Testis (tissue), 2 donors: ENCODE data around the gene PRRG3.

ENCODE experiments used
- CTCF ChIP-seq, 3 experiments: fragments of 450-650 bp in 2 of 3; fragments of 200-600 bp in 1 of 3; sonication (generic) in 1 of 3; IDR thresholded peaks; one replicate each; pipeline ENCODE4 v1.5.1; 2016 to 2019; ENCODE audit warnings: antibody characterized with exemption in 3 of 3, mild to moderate bottlenecking in 2 of 3, moderate library complexity in 1 of 3
- POLR2A ChIP-seq: fragments of 450-650 bp; IDR thresholded peaks from one replicate; pipeline ENCODE4 v1.6.1; 2017; ENCODE audit warnings: antibody characterized with exemption, mild to moderate bottlenecking, moderate library complexity

GRCh38 chrX:151752847-151753246 lies 57.6 kb downstream of the PRRG3 start:
- TF ChIP-seq CTCF (IDR thresholded peaks at IDR 0.05) (no peak), POLR2A (no peak)
